Choroid plexus epithelial cell (primary cell): Measurements from ENCODE around the gene XPR1.
"Not testable (repeated sequence)": the region's sequence is repeated elsewhere in the genome, so short reads cannot be mapped to it uniquely, and the experiment has no call there.

Experiments used
- DNase-seq: peaks from one replicate; pipeline ENCODE4 v3.0.0-alpha.2; 2010; ENCODE audit warnings: low read depth
- H3K4me3 ChIP-seq: 2 replicates; pipeline ENCODE4 v1.5.1; 2011; ENCODE audit warnings: low read depth, mild to moderate bottlenecking, control low read depth, low read length, moderate library complexity
- TF ChIP-seq, protein P1 (sequence below): conservative IDR thresholded peaks from 2 replicates; pipeline ENCODE4 v1.5.1; 2011; ENCODE audit warnings: low read depth, mild to moderate bottlenecking, control low read depth, inconsistent platforms, low read length, moderate library complexity

The XPR1 gene

DNA sequence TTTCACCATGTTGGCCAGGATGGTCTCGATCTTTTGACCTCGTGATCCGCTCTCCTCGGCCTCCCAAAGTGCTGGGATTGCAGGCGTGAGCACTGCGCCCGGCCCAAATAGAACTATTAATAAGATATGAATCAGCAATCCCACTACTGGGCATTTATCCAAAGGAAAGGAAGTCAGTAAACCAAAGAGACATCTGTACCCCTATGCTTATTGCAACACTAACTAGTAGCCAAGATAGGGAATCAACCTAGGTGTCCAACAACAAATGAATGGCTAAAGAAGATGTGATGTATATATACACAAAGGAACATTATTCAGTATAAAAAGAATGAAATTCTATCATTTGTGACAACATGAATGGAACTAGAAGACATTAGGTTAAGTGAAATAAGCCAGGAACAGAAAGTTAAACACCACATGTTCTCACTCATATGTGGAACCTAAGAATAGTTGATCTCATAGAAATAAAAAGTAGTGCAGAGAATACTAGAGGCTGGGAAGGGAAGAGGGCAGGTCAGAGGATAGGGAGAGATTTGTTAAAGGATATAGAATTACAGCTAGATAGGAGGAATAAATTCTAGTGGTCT, 48.8 kb downstream of the XPR1 start:
- TF ChIP-seq, protein P1, sequence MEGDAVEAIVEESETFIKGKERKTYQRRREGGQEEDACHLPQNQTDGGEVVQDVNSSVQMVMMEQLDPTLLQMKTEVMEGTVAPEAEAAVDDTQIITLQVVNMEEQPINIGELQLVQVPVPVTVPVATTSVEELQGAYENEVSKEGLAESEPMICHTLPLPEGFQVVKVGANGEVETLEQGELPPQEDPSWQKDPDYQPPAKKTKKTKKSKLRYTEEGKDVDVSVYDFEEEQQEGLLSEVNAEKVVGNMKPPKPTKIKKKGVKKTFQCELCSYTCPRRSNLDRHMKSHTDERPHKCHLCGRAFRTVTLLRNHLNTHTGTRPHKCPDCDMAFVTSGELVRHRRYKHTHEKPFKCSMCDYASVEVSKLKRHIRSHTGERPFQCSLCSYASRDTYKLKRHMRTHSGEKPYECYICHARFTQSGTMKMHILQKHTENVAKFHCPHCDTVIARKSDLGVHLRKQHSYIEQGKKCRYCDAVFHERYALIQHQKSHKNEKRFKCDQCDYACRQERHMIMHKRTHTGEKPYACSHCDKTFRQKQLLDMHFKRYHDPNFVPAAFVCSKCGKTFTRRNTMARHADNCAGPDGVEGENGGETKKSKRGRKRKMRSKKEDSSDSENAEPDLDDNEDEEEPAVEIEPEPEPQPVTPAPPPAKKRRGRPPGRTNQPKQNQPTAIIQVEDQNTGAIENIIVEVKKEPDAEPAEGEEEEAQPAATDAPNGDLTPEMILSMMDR = no peak
- no peak overlapping the region for H3K4me3 ChIP-seq
- DNase-seq = peak; percentile 85

DNA sequence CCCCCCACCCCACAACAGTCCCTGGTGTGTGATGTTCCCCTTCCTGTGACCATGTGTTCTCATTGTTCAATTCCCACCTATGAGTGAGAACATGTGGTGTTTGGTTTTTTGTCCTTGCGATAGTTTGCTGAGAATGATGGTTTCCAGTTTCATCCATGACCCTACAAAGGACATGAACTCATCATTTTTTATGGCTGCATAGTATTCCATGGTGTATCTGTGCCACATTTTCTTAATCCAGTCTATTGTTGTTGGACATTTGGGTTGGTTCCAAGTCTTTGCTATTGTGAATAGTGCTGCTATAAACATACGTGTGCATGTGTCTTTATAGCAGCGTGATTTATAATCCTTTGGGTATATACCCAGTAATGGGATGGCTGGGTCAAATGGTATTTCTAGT, 51.3 kb downstream of the XPR1 start:
- not testable (repeated sequence) for DNase-seq, H3K4me3 ChIP-seq

DNA sequence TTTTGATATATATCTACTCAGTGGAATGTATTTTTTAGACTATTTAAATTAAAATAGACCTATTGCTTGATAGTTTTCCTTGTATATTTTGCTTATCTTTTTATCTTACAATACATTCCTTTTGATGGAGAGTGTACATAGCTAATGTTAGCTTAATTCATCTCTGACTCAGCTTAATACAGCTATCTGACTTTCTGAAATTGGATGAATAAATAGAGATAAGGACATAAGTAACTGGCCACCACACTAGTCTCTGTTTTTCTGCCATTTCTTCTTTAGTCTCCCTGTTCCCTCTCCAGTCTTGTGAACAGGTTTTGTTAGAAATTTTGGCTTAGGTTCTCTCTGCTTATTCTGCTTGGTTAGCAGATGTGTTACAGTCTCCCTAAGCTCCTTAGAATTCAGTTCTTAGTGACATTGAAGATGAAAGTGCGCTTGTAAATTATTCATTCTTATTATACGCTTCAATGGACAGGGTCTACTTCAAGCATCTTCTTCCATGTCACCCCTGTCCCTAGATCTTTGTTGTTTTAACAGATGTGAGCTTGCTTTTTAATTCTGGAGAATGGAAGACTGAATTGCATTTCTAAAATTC, 59.6 kb downstream of the XPR1 start:
- TF ChIP-seq, protein P1 = no peak
- H3K4me3 ChIP-seq = no peak overlapping the region
- DNase-seq = peak; percentile 19

DNA sequence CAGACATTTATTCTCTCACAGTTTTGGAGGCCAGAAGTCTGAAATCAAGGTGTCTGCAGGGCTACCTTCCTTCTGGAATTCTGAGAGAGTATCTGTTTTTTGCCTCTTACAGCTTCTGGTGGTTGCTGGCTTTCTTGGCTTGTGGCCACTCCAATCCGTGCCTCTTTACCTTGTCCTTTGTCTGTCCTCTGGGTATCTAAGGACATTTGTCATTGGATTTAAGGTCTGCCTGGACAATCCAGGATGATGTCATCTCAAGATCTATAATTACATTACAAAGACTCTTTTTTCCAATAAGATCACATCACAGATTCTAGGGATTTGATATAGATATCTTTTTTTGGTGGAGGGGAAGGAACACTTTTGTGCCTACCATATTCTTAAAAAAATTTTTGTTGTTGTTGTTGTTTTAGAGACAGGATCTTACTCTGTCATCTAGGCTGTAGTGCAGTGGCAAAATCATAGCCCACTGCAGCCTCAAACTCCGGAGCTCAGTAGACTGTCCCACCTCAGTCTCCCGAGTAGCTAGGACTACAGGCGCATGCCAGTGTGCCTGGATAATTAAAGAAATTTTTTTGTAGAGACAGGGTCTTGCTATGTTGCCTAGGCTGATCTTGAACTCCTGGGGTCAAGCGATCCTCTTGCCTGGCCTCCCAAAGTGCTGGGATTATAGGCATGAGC, 61.9 kb downstream of the XPR1 start:
- no peak overlapping the region for H3K4me3 ChIP-seq
- TF ChIP-seq, protein P1 = no peak
- DNase-seq = no peak

DNA sequence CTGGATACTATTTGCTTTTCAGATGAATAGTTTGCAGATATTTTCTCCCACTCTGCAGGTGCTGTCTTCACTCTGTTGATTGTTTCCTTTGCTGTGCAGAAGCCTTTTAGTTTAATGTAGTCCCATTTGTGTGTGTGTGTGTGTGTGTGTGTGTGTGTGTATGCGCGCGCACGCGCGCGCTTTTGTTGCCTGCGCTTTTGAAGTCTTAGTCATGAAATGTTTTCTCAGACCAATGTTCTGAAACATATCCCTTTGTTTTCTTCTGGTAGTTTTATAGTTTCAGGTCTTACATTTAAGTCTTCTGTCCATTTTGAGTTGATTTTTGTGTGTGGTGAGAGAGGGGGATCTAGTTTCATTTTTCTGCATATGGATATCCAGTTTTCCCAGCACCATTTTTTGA, 63.5 kb downstream of the XPR1 start:
- H3K4me3 ChIP-seq = no peak overlapping the region
- no peak for DNase-seq
- TF ChIP-seq, protein P1 = no peak

DNA sequence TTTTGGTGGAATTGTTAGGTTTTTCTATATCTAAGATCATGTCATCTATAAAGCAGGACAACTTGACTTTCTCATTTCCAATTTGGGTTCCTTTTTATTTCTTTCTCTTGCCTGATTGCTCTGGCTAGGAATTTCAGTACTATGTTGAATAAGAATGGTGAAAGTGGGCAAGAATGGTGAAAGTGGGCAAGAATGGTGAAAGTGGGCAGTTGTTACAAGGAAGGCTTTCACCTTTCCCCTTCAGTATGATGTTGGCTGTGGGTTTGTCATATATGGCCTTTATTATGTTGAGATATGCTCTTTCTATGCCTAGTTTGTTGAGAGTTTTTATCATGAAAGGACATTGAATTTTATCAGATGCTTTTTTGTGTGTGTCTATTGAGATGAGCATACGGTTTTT, 64.5 kb downstream of the XPR1 start:
- DNase-seq = no peak
- TF ChIP-seq, protein P1 = no peak
- H3K4me3 ChIP-seq = no peak overlapping the region

DNA sequence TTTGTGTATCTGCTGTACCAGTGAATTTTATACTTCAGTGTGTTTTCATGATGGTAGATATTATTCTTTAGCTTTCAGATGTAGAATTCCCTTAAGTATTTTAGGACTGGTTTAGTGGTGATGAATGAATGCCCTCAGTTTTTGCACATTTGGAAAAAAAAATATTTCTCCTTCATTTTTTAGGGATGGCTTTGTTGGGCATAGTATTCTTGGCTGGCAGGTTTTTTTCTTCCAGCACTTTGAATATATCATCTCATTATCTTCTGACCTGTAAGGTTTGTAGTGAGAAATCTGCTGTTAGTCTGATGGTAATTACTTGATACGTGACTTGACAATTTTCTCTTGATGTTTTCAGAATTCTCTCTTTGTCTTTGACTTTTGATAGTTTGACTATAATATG, 66.8 kb downstream of the XPR1 start:
- no peak overlapping the region for H3K4me3 ChIP-seq
- TF ChIP-seq, protein P1 = no peak
- no peak for DNase-seq

DNA sequence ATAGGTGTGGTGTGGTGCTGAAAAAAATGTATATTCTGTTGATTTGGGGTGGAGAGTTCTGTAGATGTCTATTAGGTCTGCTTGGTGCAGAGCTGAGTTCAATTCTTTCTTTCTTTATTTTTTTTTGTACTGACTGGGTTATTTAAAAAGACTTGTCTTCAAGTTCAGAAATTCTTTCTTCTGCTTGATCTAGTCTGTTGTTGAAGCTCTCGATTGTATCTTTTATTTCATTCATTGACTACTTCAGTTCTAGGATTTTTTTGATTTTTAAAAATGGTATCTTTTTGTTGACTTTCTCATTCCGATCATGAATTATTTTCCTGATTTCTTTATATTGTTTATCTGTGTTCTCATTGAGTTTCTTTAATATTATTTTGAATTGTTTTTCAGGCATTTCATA, 70.6 kb downstream of the XPR1 start:
- not testable (repeated sequence) for H3K4me3 ChIP-seq, DNase-seq

DNA sequence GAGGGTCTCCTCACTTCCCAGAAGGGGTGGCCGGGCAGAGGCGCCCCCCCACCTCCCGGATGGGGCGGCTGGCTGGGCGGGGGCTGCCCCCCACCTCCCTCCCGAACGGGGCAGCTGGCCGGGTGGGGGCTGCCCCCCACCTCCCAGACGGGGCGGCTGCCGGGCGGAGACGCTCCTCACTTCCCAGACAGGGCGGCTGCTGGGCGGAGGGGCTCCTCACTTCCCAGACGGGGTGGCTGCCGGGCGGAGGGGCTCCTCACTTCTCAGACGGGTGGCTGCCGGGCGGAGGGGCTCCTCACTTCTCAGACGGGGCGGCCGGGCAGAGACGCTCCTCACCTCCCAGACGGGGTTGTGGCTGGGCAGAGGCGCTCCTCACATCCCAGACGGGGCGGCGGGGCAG, 78.9 kb downstream of the XPR1 start:
- not testable (repeated sequence) for DNase-seq

DNA sequence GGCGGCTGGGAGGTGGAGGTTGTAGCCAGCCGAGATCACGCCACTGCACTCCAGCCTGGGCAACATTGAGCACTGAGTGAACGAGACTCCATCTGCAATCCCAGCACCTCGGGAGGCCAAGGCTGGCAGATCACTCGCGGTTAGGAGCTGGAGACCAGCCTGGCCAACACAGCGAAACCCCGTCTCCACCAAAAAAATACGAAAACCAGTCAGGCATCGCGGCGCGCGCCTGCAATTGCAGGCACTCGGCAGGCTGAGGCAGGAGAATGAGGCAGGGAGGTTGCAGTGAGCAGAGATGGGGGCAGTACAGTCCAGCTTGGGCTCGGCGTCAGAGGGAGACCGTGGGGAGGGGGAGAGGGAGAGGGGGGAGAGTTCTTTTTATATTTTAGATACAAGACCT, 79.4 kb downstream of the XPR1 start:
- DNase-seq = not testable (repeated sequence)

More for the DNA sequence above, 78.9 kb downstream of the XPR1 start:
- not testable (repeated sequence) for H3K4me3 ChIP-seq

More for the DNA sequence above, 79.4 kb downstream of the XPR1 start:
- not testable (repeated sequence) for H3K4me3 ChIP-seq
